Measurements from ENCODE around the gene SKIC8. TPM values are rescaled to one million over a fixed set of nuclear protein-coding genes. Genes with fewer than 3 reads are reported as not detected.

The SKIC8 gene
- total and polyA plus RNA-seq, 2 of the 13 experiments (the other 11 are each of a cell fraction or from before 2014, with no cell fraction given): 69.5 to 70.6 TPM

GRCh38 chr15:78266806-78267205 lies 32.6 kb downstream of the SKIC8 start:
- Histone ChIP-seq H3K27ac (ENCODE audit: extremely low read length, insufficient read depth, low read length) (no peak overlapping the region), H3K79me2 (ENCODE audit: insufficient read depth, low read length) (no peaks in the 10 kb centered on the region), H4K20me1 (ENCODE audit: insufficient read depth, low read length) (no peaks in the 10 kb centered on the region), H3K36me3 (replicated peaks in 1 of 2; ENCODE audit: control insufficient read depth in 1 of 2, insufficient read depth in 2 of 2, low read length in 2 of 2) (no peaks in the 10 kb centered on the region), H3K27me3 (ENCODE audit: control insufficient read depth in 1 of 2, insufficient read depth in 2 of 2, low read length in 2 of 2) (peaks cover 0 to 23% of the 10 kb centered on the region in 2 experiments; a peak in 2 of 5 replicates), H2AFZ (ENCODE audit: low read length) (no peak overlapping the region), H3K4me2 (ENCODE audit: low read depth, low read length) (no peak overlapping the region), H3K4me3 (replicated peaks in 1 of 3; ENCODE audit: insufficient read depth in 1 of 3, low read depth in 2 of 3, low read length in 3 of 3) (no peak overlapping the region), H3K9me3 (ENCODE audit: low read length) (no peaks in the 10 kb centered on the region), H3K4me1 (ENCODE audit: insufficient read depth, low read length) (no peaks in the 10 kb centered on the region), H3K9ac (ENCODE audit: insufficient read depth, low read depth, low read length) (no peak overlapping the region)
- intact Hi-C loops (cut with micrococcal nuclease; ENCODE audit: unreplicated experiment): no loop called here
- ChIA-PET CTCF (ENCODE audit: low intra/inter-chr PET ratio, low total read pairs) (no interaction called here), POLR2A (no interaction called here)
- 23% methylated on average over 2 of the region's 2 CpGs for WGBS (ENCODE audit: low lambda C conversion rate)
- in situ Hi-C loops (cut with HindIII; ENCODE audit: extremely low pct_ligation_motif_present, low pct_unique_long_range_greater_than_20kb): no loop called here
- TF ChIP-seq NFRKB (IDR thresholded peaks at IDR 0.05) (no peak), MATR3 (CRISPR knock-in tag; IDR thresholded peaks at IDR 0.05) (no peak), MED13 (CRISPR knock-in tag; IDR thresholded peaks at IDR 0.05) (no peak), ZNF550 (CRISPR knock-in tag; IDR thresholded peaks at IDR 0.05; ENCODE audit: borderline replicate concordance) (no peak)
- FAIRE-seq (no peak), DNase-seq (ENCODE audit: low spot score) (no peak), ATAC-seq (no peak)
- BruUV-seq (replicated peaks): no TSS peak

GRCh38 chr15:78266229-78266628 lies 33.2 kb downstream of the SKIC8 start:
- Histone ChIP-seq H3K4me2 (ENCODE audit: low read depth, low read length) (no peak overlapping the region), H3K36me3 (replicated peaks in 1 of 2; ENCODE audit: control insufficient read depth in 1 of 2, insufficient read depth in 2 of 2, low read length in 2 of 2) (no peaks in the 10 kb centered on the region), H3K79me2 (ENCODE audit: insufficient read depth, low read length) (no peaks in the 10 kb centered on the region), H3K4me1 (ENCODE audit: insufficient read depth, low read length) (no peaks in the 10 kb centered on the region), H3K9ac (ENCODE audit: insufficient read depth, low read depth, low read length) (no peak overlapping the region), H3K27me3 (ENCODE audit: control insufficient read depth in 1 of 2, insufficient read depth in 2 of 2, low read length in 2 of 2) (peaks cover 0 to 18% of the 10 kb centered on the region in 2 experiments; a peak in 2 of 5 replicates), H3K27ac (ENCODE audit: extremely low read length, insufficient read depth, low read length) (no peak overlapping the region), H3K4me3 (replicated peaks in 1 of 3; ENCODE audit: insufficient read depth in 1 of 3, low read depth in 2 of 3, low read length in 3 of 3) (no peak overlapping the region), H4K20me1 (ENCODE audit: insufficient read depth, low read length) (no peaks in the 10 kb centered on the region), H3K9me3 (ENCODE audit: low read length) (no peaks in the 10 kb centered on the region), H2AFZ (ENCODE audit: low read length) (no peak overlapping the region)
- FAIRE-seq (no peak), DNase-seq (ENCODE audit: low spot score) (no peak), ATAC-seq (no peak)
- BruUV-seq (replicated peaks): no TSS peak
- ChIA-PET POLR2A (no interaction called here), CTCF (ENCODE audit: low intra/inter-chr PET ratio, low total read pairs) (no interaction called here)
- in situ Hi-C loops (cut with HindIII; ENCODE audit: extremely low pct_ligation_motif_present, low pct_unique_long_range_greater_than_20kb) (no loop called here), intact Hi-C loops (cut with micrococcal nuclease; ENCODE audit: unreplicated experiment) (no loop called here)
- no peak for TF ChIP-seq ZNF558 (CRISPR knock-in tag; IDR thresholded peaks at IDR 0.05; ENCODE audit: borderline replicate concordance)
- TF ChIP-seq RFX1 (IDR thresholded peaks at IDR 0.05): no peak
- no peak for TF ChIP-seq ZFP41 (CRISPR knock-in tag; IDR thresholded peaks at IDR 0.05; ENCODE audit: borderline replicate concordance)
- no peak for TF ChIP-seq SAFB2 (CRISPR knock-in tag; IDR thresholded peaks at IDR 0.05; ENCODE audit: borderline replicate concordance, low read depth)
- TF ChIP-seq MED1 (CRISPR knock-in tag; IDR thresholded peaks at IDR 0.05): no peak
- no peak for TF ChIP-seq ZIK1 (CRISPR knock-in tag; IDR thresholded peaks at IDR 0.05; ENCODE audit: borderline replicate concordance, low read depth)
- no peak for TF ChIP-seq FOSL1 (CRISPR knock-in tag; IDR thresholded peaks at IDR 0.05; ENCODE audit: borderline replicate concordance)
- no peak for TF ChIP-seq ZSCAN30 (CRISPR knock-in tag; IDR thresholded peaks at IDR 0.05)
- TF ChIP-seq SP1 (IDR thresholded peaks at IDR 0.05): no peak
- TF ChIP-seq SP1 (CRISPR knock-in tag; IDR thresholded peaks at IDR 0.05): no peak
- TF ChIP-seq ZNF674 (CRISPR knock-in tag; IDR thresholded peaks at IDR 0.05; ENCODE audit: low read depth): no peak
- no peak for TF ChIP-seq AHR (CRISPR knock-in tag; IDR thresholded peaks at IDR 0.05)
- no peak for TF ChIP-seq ZNF740 (CRISPR knock-in tag; IDR thresholded peaks at IDR 0.05)
- TF ChIP-seq DMTF1 (CRISPR knock-in tag; IDR thresholded peaks at IDR 0.05): no peak
- TF ChIP-seq ZMAT3 (CRISPR knock-in tag; conservative IDR thresholded peaks at IDR 0.05): no peak
- no peak for TF ChIP-seq PPARG (CRISPR knock-in tag; conservative IDR thresholded peaks at IDR 0.05)
- TF ChIP-seq HNF4A (CRISPR knock-in tag; IDR thresholded peaks at IDR 0.05): no peak
- TF ChIP-seq TAF1 (CRISPR knock-in tag; IDR thresholded peaks at IDR 0.05): no peak
